DOHH2 (cell line): Measurements from ENCODE around the gene DCAF4.

Experiments used
- CTCF ChIP-seq: fragments of 200-600 bp; sonication (generic); IDR thresholded peaks from one replicate; pipeline ENCODE4 v1.5.1; 2014; ENCODE audit warnings: antibody characterized with exemption, mild to moderate bottlenecking, low read depth, low read length; ENCODE audit not compliant: poor library complexity, severe bottlenecking
- EZH2phosphoT487 ChIP-seq: fragments of 200-600 bp; sonication (generic); IDR thresholded peaks from 2 replicates; pipeline ENCODE4 v1.6.1; 2017; ENCODE audit warnings: borderline replicate concordance, mild to moderate bottlenecking, antibody characterized with exemption, low read length, moderate library complexity, mixed read lengths

- no peak for TF ChIP-seq CTCF
- TF ChIP-seq EZH2phosphoT487, result no peak
Observed at GRCh38 chr14:72876710-72877063, 49.6 kb upstream of the DCAF4 start.
